OCI-LY7 (cell line): ENCODE measurements around the gene RAB6B. TPM values are rescaled to one million over a fixed set of nuclear protein-coding genes. Genes with fewer than 3 reads are reported as not detected.

ENCODE experiments used
- BruUV-seq: library from RNA; stranded (reverse); fragments of 400-500 nt; replicated peaks from 2 replicates; lab custom pipeline; 2021; lab: Mats Ljungman, UMichigan
- CTCF ChIA-PET: fragments of 300-600 bp; sonication (Branson Sonifier 250); formaldehyde crosslinking; loops from one replicate; lab custom pipeline; 2022; ENCODE audit warnings: antibody characterized with exemption; ENCODE audit not compliant: unreplicated experiment; lab: Charles Lee
- POLR2A ChIA-PET: fragments of 300-600 bp; sonication (Branson Sonifier 250); formaldehyde crosslinking; loops from one replicate; lab custom pipeline; 2022; ENCODE audit warnings: antibody characterized with exemption; lab: Charles Lee
- DNase-seq: peaks from one replicate; pipeline ENCODE4 v3.0.0-alpha.2; 2015; ENCODE audit warnings: low spot score
- H2AFZ ChIP-seq: fragments of 200-600 bp; sonication (generic), shearing (Covaris generic); 2 replicates; pipeline ENCODE4 v1.6.1; 2014; ENCODE audit warnings: mild to moderate bottlenecking, antibody characterized with exemption, low read length, moderate library complexity
- H3K27ac ChIP-seq: fragments of 200-600 bp; sonication (generic); 2 replicates; pipeline ENCODE4 v1.5.1; 2014; ENCODE audit warnings: mixed run types, low read depth, mild to moderate bottlenecking, moderate library complexity, low read length, inconsistent platforms; ENCODE audit not compliant: poor library complexity, severe bottlenecking
- H3K36me3 ChIP-seq: fragments of 200-600 bp; sonication (generic); 2 replicates; pipeline ENCODE4 v1.6.1; 2014; ENCODE audit warnings: mild to moderate bottlenecking, antibody characterized with exemption, low read length, moderate library complexity, mixed read lengths; ENCODE audit not compliant: insufficient read depth
- H3K4me1 ChIP-seq: fragments of 200-600 bp; sonication (generic); 2 replicates; pipeline ENCODE4 v1.5.1; 2014; ENCODE audit warnings: mild to moderate bottlenecking, low read length; ENCODE audit not compliant: insufficient read depth, poor library complexity, severe bottlenecking
- H3K4me2 ChIP-seq: fragments of 200-600 bp; sonication (generic); 2 replicates; pipeline ENCODE4 v1.6.1; 2014; ENCODE audit warnings: mild to moderate bottlenecking, low read length
- H3K4me3 ChIP-seq: fragments of 200-600 bp; sonication (generic); 2 replicates; pipeline ENCODE4 v1.5.1; 2014; ENCODE audit warnings: mild to moderate bottlenecking, low read depth, low read length; ENCODE audit not compliant: poor library complexity, severe bottlenecking
- H3K79me2 ChIP-seq: fragments of 200-600 bp; sonication (generic); 2 replicates; pipeline ENCODE4 v1.6.1; 2016; ENCODE audit warnings: low read depth, mild to moderate bottlenecking, low read length, moderate library complexity, mixed read lengths; ENCODE audit not compliant: insufficient read depth
- H3K9me2 ChIP-seq: fragments of 200-600 bp; sonication (generic); 2 replicates; pipeline ENCODE4 v1.6.1; 2016; ENCODE audit warnings: mild to moderate bottlenecking, low read length, mixed read lengths; ENCODE audit not compliant: insufficient read depth
- H3K9me3 ChIP-seq: fragments of 200-600 bp; sonication (generic); 2 replicates; pipeline ENCODE4 v1.6.1; 2014; ENCODE audit warnings: mild to moderate bottlenecking, mixed run types, low read length, mixed read lengths
- H4K20me1 ChIP-seq: fragments of 200-600 bp; sonication (generic); 2 replicates; pipeline ENCODE4 v1.6.1; 2014; ENCODE audit warnings: mild to moderate bottlenecking, antibody characterized with exemption, low read length, moderate library complexity, mixed read lengths; ENCODE audit not compliant: insufficient read depth
- EZH2phosphoT487 ChIP-seq: fragments of 200-600 bp; sonication (generic); IDR thresholded peaks from 2 replicates; pipeline ENCODE4 v1.6.1; 2018; ENCODE audit warnings: low read depth, borderline replicate concordance, mild to moderate bottlenecking, mixed run types, antibody characterized with exemption, low read length, moderate library complexity, mixed read lengths
- intact Hi-C: fragments of 100-400 bp; cut with micrococcal nuclease; formaldehyde crosslinking; loops from one replicate; pipeline ENCODE4 v1.10.0; 2022; ENCODE audit not compliant: unreplicated experiment
- total RNA-seq, 2 experiments: library from RNA; depleted of rRNA in 1 of 2; stranded (reverse); fragments of >200 nt in 1 of 2; shearing (Covaris generic) in 1 of 2; gene quantifications; 2 replicates each; pipeline ENCODE4 v1.2.3, GENCODE V29; 2014 to 2022
- TF ChIP-seq, protein P1 (sequence below): fragments of 200-600 bp; sonication (generic); conservative IDR thresholded peaks from 2 replicates; pipeline ENCODE4 v1.5.1; 2014; ENCODE audit warnings: mild to moderate bottlenecking, antibody characterized with exemption, low read length, moderate library complexity, mixed read lengths

Gene RAB6B
- total RNA-seq, 2 experiments from 2014 or later: not detected

DNA sequence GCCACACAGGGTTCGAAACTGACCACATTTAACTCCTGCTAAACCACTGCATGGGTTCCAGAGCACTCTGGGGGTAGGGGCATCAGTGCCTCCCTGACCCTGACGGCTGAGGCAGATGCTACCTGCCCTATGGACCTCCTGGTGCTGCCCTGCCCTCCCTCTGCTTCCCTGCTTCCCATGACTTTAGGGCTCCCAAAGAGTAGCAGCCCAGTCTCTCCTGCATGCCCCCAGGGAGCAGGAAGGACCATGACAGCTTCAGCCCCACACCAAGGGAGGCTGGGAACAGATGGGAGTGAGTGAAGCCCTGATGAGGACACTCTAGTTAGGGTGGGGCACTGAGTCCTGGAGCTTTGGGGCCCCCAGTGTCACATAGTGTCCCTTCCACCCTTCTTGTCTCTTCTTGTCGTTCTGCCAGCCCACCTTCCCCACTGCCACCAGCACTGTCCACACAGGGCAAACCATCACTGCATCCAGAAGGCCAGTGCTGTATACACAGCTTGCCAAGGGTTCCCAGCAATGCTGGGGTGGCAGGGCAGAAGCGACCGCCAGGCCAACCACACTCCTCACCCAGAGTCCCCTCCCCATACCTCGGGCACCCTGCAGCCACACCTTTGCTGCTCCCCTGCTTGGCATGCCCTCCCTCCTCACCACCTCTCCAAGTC lies 59.1 kb downstream of the RAB6B start:
- Histone ChIP-seq H3K4me1 (no peaks in the 10 kb centered on the region), H3K27ac (no peak overlapping the region), H4K20me1 (no peaks in the 10 kb centered on the region), H3K79me2 (no peaks in the 10 kb centered on the region), H3K4me2 (no peak overlapping the region), H3K4me3 (no peak overlapping the region), H2AFZ (no peak overlapping the region), H3K36me3 (no peaks in the 10 kb centered on the region), H3K9me3 (no peaks in the 10 kb centered on the region), H3K9me2 (no peaks in the 10 kb centered on the region)
- intact Hi-C loops: no loop called here
- DNase-seq: no peak
- BruUV-seq: no TSS peak
- ChIA-PET POLR2A (no interaction called here), CTCF (no interaction called here)
- TF ChIP-seq, protein P1, sequence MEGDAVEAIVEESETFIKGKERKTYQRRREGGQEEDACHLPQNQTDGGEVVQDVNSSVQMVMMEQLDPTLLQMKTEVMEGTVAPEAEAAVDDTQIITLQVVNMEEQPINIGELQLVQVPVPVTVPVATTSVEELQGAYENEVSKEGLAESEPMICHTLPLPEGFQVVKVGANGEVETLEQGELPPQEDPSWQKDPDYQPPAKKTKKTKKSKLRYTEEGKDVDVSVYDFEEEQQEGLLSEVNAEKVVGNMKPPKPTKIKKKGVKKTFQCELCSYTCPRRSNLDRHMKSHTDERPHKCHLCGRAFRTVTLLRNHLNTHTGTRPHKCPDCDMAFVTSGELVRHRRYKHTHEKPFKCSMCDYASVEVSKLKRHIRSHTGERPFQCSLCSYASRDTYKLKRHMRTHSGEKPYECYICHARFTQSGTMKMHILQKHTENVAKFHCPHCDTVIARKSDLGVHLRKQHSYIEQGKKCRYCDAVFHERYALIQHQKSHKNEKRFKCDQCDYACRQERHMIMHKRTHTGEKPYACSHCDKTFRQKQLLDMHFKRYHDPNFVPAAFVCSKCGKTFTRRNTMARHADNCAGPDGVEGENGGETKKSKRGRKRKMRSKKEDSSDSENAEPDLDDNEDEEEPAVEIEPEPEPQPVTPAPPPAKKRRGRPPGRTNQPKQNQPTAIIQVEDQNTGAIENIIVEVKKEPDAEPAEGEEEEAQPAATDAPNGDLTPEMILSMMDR: no peak
- no peak for TF ChIP-seq EZH2phosphoT487

- intact Hi-C loops: no loop called here
- TF ChIP-seq, protein P1: no peak
- no peak for TF ChIP-seq EZH2phosphoT487
- no peaks in the 10 kb centered on the region for H3K79me2 ChIP-seq
- ChIA-PET CTCF (no interaction called here), POLR2A (no interaction called here)
- no peak overlapping the region for H3K27ac ChIP-seq
- H3K4me3 ChIP-seq: no peak overlapping the region
- no peaks in the 10 kb centered on the region for H3K9me2 ChIP-seq
- H3K4me1 ChIP-seq: no peaks in the 10 kb centered on the region
- H3K4me2 ChIP-seq: no peak overlapping the region
- H4K20me1 ChIP-seq: no peaks in the 10 kb centered on the region
- no peak for DNase-seq
- no peak overlapping the region for H2AFZ ChIP-seq
- H3K9me3 ChIP-seq: no peaks in the 10 kb centered on the region
- H3K36me3 ChIP-seq: no peaks in the 10 kb centered on the region
- BruUV-seq: no TSS peak
Observed at GRCh38 chr3:133835961-133836360, 59.7 kb downstream of the RAB6B start.

DNA sequence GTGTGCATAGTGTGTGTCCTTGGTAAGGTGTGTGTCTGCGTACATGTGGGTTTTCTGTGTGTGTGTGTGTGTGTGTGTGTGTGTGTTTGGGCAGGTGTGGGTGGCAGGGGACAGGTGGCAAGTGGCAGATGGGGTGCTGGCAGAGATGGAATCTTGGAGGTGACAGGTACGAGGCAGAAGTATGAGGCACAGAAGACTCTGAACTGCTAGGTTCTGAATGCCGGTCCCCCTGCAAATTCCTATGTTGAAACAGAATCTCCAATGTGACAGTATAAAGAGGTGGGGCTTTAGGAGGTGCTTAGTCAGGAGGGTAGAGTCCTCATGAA lies 60.3 kb downstream of the RAB6B start:
- ChIA-PET POLR2A (no interaction called here), CTCF (no interaction called here)
- H3K4me2 ChIP-seq: no peak overlapping the region
- H2AFZ ChIP-seq: no peak overlapping the region
- no peak overlapping the region for H3K27ac ChIP-seq
- no peaks in the 10 kb centered on the region for H3K79me2 ChIP-seq
- H3K4me3 ChIP-seq: no peak overlapping the region
- DNase-seq: no peak
- no peaks in the 10 kb centered on the region for H3K4me1 ChIP-seq
- no peaks in the 10 kb centered on the region for H3K36me3 ChIP-seq
- no peaks in the 10 kb centered on the region for H3K9me3 ChIP-seq
- intact Hi-C loops: no loop called here
- BruUV-seq: no TSS peak
- no peaks in the 10 kb centered on the region for H3K9me2 ChIP-seq
- TF ChIP-seq, protein P1: no peak
- TF ChIP-seq EZH2phosphoT487: no peak
- H4K20me1 ChIP-seq: no peaks in the 10 kb centered on the region
